SHP77 (cell line): ENCODE data around the gene TYW5.

Source experiments
- DNase-seq, 2 experiments: peaks; one replicate each; lab custom pipeline; 2025; lab: John Stamatoyannopoulos, UW

TYW5 gene

GRCh38 chr2:199955339-199956061, at the start of gene TYW5, which contains the start of gene MAIP1:
TYW5 (minus strand) TSS chr2:199955491; CDS start chr2:199955470, 21 bp downstream.
MAIP1 (plus strand) TSS chr2:199955582; CDS start chr2:199955799, 217 bp downstream.
- DNase-seq, result peak; percentile 80 to 90

GRCh38 chr2:200003444-200003843, 48.2 kb upstream of the TYW5 start:
- no peak for DNase-seq

- DNase-seq, result no peak
These were observed 45.3 kb upstream of the TYW5 start for GRCh38 chr2:200000444-200001163.

GRCh38 chr2:199999166-199999565, 43.9 kb upstream of the TYW5 start:
- DNase-seq, result no peak

- no peak for DNase-seq
These were observed 42.0 kb upstream of the TYW5 start for GRCh38 chr2:199997296-199997695.

GRCh38 chr2:199994896-199995295, 39.6 kb upstream of the TYW5 start:
- no peak for DNase-seq

- DNase-seq, result no peak
These were observed 39.1 kb upstream of the TYW5 start for GRCh38 chr2:199994371-199994770.

- DNase-seq, result no peak
These were observed 37.0 kb upstream of the TYW5 start for GRCh38 chr2:199992296-199992695.

- DNase-seq, result no peak
These were observed 36.4 kb upstream of the TYW5 start for GRCh38 chr2:199991691-199992090.

GRCh38 chr2:199989822-199990221, 34.5 kb upstream of the TYW5 start:
- no peak for DNase-seq

GRCh38 chr2:199988151-199988550, 32.9 kb upstream of the TYW5 start:
- no peak for DNase-seq

GRCh38 chr2:199987586-199987985, 32.3 kb upstream of the TYW5 start:
- DNase-seq, result no peak

GRCh38 chr2:199985625-199986207, 30.4 kb upstream of the TYW5 start:
- DNase-seq, result peak; percentile 70 to 76

GRCh38 chr2:199984755-199985154, 29.5 kb upstream of the TYW5 start:
- no peak for DNase-seq

GRCh38 chr2:199984159-199984558, 28.9 kb upstream of the TYW5 start:
- no peak for DNase-seq

- no peak for DNase-seq
These were observed 28.2 kb upstream of the TYW5 start for GRCh38 chr2:199983534-199983933.

GRCh38 chr2:199982126-199982843, 27.0 kb upstream of the TYW5 start:
- no peak for DNase-seq

GRCh38 chr2:199979832-199980628, 24.7 kb upstream of the TYW5 start:
- DNase-seq, result peak; percentile 68 to 69

- DNase-seq, result no peak
These were observed 24.1 kb upstream of the TYW5 start for GRCh38 chr2:199979398-199979797.

GRCh38 chr2:199977984-199978415, 22.7 kb upstream of the TYW5 start:
- DNase-seq, result no peak

- DNase-seq, result no peak
These were observed 20.1 kb upstream of the TYW5 start for GRCh38 chr2:199975273-199975895.
